SK-N-SH treated with all-trans-retinoic acid at 6 μM for 48 hours (cell line): ENCODE data around the gene THUMPD2.

Experiments used
- ATAC-seq: fragments of 200-7000 bp; cut with Tn5 transposase; 3 replicates; pipeline ENCODE4 v1.9.1; 2020; ENCODE audit warnings: mild to moderate bottlenecking, moderate library complexity
- ARNTL ChIP-seq: fragments of 450-650 bp; formaldehyde crosslinking; IDR thresholded peaks from 2 replicates; pipeline ENCODE4 v1.5.0; 2020; ENCODE audit warnings: low read depth, mild to moderate bottlenecking, moderate library complexity, borderline replicate concordance
- BACH2 ChIP-seq: fragments of 250-450 bp; sonication (Bioruptor Pico); IDR thresholded peaks from 2 replicates; pipeline ENCODE4 v1.9.0; 2021; ENCODE audit warnings: mild to moderate bottlenecking, borderline replicate concordance
- CSDC2 ChIP-seq: fragments of 250-450 bp; sonication (Bioruptor Pico); IDR thresholded peaks from 2 replicates; pipeline ENCODE4 v1.5.0; 2020; ENCODE audit warnings: mild to moderate bottlenecking, moderate library complexity
- ESRRG ChIP-seq: fragments of 250-450 bp; sonication (Bioruptor Pico); IDR thresholded peaks from 2 replicates; pipeline ENCODE4 v1.6.1; 2021; ENCODE audit warnings: mild to moderate bottlenecking
- GLIS3 ChIP-seq: fragments of 250-450 bp; sonication (Bioruptor Pico); IDR thresholded peaks from 2 replicates; pipeline ENCODE4 v1.5.0; 2020; ENCODE audit warnings: mild to moderate bottlenecking, moderate library complexity
- ISL1 ChIP-seq: fragments of 250-450 bp; sonication (Bioruptor Pico); IDR thresholded peaks from 2 replicates; pipeline ENCODE4 v2.1.2; 2022; ENCODE audit warnings: mild to moderate bottlenecking, moderate library complexity
- OSR1 ChIP-seq: fragments of 250-450 bp; sonication (Bioruptor Pico); IDR thresholded peaks from 2 replicates; pipeline ENCODE4 v1.8.0; 2022; ENCODE audit warnings: moderate library complexity, mild to moderate bottlenecking, inconsistent platforms
- SNAI2 ChIP-seq: fragments of 250-450 bp; sonication (Bioruptor Pico); IDR thresholded peaks from 2 replicates; pipeline ENCODE4 v1.5.0; 2020; ENCODE audit warnings: mild to moderate bottlenecking, moderate library complexity
- TSHZ2 ChIP-seq: fragments of 250-450 bp; sonication (Bioruptor Pico); IDR thresholded peaks from 2 replicates; pipeline ENCODE4 v1.5.0; 2020; ENCODE audit warnings: mild to moderate bottlenecking, moderate library complexity
- ZC3H10 ChIP-seq: fragments of 250-450 bp; sonication (Bioruptor Pico); IDR thresholded peaks from 2 replicates; pipeline ENCODE4 v1.5.1; 2021; ENCODE audit warnings: mild to moderate bottlenecking, moderate library complexity
- ZFP3 ChIP-seq: fragments of 250-450 bp; sonication (Bioruptor Pico); IDR thresholded peaks from 2 replicates; pipeline ENCODE4 v1.5.0; 2020; ENCODE audit warnings: mild to moderate bottlenecking, moderate library complexity
- ZNF565 ChIP-seq: fragments of 450-650 bp; formaldehyde crosslinking; conservative IDR thresholded peaks from 2 replicates; pipeline ENCODE4 v1.5.0; 2020; ENCODE audit warnings: low read depth, mild to moderate bottlenecking, moderate library complexity
- ZNF70 ChIP-seq: fragments of 450-650 bp; formaldehyde crosslinking; IDR thresholded peaks from 2 replicates; pipeline ENCODE4 v1.5.0; 2020; ENCODE audit warnings: mild to moderate bottlenecking, moderate library complexity
- ZNF8 ChIP-seq: fragments of 450-650 bp; formaldehyde crosslinking; IDR thresholded peaks from 2 replicates; pipeline ENCODE4 v1.5.0; 2020; ENCODE audit warnings: mild to moderate bottlenecking, moderate library complexity
- TF ChIP-seq, protein P1 (sequence below): fragments of 250-450 bp; sonication (Bioruptor Pico); IDR thresholded peaks from 2 replicates; pipeline ENCODE4 v1.8.0; 2021; ENCODE audit warnings: low read depth, mild to moderate bottlenecking, moderate library complexity, borderline replicate concordance
- TF ChIP-seq, protein P2 (sequence below): fragments of 250-450 bp; sonication (Bioruptor Pico); IDR thresholded peaks from 2 replicates; pipeline ENCODE4 v1.8.0; 2020; ENCODE audit warnings: mild to moderate bottlenecking, moderate library complexity, borderline replicate concordance

The THUMPD2 gene

DNA sequence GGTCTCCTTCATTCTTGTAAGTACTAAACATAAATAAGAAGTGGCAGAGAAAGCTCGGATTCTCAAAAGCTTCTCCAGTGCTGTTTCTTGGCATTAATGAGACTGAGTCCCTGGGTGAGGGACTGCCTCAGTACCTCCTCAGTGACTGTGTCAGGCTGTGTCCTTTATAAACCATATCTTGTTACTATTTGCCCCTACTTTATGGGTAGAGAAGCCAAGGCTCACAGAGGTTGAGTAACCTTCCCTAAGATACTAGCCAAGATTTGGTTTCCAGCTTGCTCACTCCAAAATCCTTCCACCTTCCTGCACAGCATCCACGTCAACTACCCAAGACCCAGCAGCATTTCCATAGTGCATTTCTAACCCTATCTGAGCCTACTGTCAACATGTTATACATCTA is 55.6 kb downstream of the THUMPD2 start:
- TF ChIP-seq OSR1 (no peak), ZNF565 (no peak), ZNF70 (CRISPR knock-in tag) (no peak), SNAI2 (CRISPR knock-in tag) (no peak), TSHZ2 (CRISPR knock-in tag) (no peak), ZNF8 (CRISPR knock-in tag) (no peak), ARNTL (CRISPR knock-in tag) (no peak), BACH2 (CRISPR knock-in tag) (no peak)
- TF ChIP-seq, protein P1, sequence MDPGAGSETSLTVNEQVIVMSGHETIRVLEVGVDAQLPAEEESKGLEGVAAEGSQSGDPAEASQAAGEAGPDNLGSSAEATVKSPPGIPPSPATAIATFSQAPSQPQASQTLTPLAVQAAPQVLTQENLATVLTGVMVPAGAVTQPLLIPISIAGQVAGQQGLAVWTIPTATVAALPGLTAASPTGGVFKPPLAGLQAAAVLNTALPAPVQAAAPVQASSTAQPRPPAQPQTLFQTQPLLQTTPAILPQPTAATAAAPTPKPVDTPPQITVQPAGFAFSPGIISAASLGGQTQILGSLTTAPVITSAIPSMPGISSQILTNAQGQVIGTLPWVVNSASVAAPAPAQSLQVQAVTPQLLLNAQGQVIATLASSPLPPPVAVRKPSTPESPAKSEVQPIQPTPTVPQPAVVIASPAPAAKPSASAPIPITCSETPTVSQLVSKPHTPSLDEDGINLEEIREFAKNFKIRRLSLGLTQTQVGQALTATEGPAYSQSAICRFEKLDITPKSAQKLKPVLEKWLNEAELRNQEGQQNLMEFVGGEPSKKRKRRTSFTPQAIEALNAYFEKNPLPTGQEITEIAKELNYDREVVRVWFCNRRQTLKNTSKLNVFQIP, result no peak
- TF ChIP-seq, protein P2, sequence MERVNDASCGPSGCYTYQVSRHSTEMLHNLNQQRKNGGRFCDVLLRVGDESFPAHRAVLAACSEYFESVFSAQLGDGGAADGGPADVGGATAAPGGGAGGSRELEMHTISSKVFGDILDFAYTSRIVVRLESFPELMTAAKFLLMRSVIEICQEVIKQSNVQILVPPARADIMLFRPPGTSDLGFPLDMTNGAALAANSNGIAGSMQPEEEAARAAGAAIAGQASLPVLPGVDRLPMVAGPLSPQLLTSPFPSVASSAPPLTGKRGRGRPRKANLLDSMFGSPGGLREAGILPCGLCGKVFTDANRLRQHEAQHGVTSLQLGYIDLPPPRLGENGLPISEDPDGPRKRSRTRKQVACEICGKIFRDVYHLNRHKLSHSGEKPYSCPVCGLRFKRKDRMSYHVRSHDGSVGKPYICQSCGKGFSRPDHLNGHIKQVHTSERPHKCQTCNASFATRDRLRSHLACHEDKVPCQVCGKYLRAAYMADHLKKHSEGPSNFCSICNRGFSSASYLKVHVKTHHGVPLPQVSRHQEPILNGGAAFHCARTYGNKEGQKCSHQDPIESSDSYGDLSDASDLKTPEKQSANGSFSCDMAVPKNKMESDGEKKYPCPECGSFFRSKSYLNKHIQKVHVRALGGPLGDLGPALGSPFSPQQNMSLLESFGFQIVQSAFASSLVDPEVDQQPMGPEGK (CRISPR knock-in tag), result no peak
- peak; percentile 40 for ATAC-seq

GRCh38 chr2:39720970-39721369 is 58.1 kb downstream of the THUMPD2 start:
- TF ChIP-seq ZNF565 (no peak), OSR1 (no peak), ISL1 (no peak), SNAI2 (CRISPR knock-in tag) (no peak), GLIS3 (CRISPR knock-in tag) (no peak), ZC3H10 (CRISPR knock-in tag) (no peak), ZFP3 (CRISPR knock-in tag) (no peak), CSDC2 (CRISPR knock-in tag) (no peak)
- TF ChIP-seq, protein P2 (CRISPR knock-in tag), result no peak
- TF ChIP-seq, protein P1, result no peak
- no peak for ATAC-seq

- no peak for ATAC-seq
- no peak for TF ChIP-seq ESRRG (CRISPR knock-in tag)
- no peak for TF ChIP-seq ZFP3 (CRISPR knock-in tag)
- TF ChIP-seq TSHZ2 (CRISPR knock-in tag), result no peak
- no peak for TF ChIP-seq CSDC2 (CRISPR knock-in tag)
- no peak for TF ChIP-seq SNAI2 (CRISPR knock-in tag)
- no peak for TF ChIP-seq ISL1
Measured at GRCh38 chr2:39719317-39719716, 59.7 kb downstream of the THUMPD2 start.
